GM23248 (cell line): ENCODE measurements around the gene XIRP1. TPM values are rescaled to one million over a fixed set of nuclear protein-coding genes. Genes with fewer than 3 reads are reported as not detected.

Source experiments
- DNase-seq: peaks from one replicate; pipeline ENCODE4 v3.0.0-alpha.2; 2015
- H2AFZ ChIP-seq: fragments of 200-600 bp; sonication (generic); 2 replicates; pipeline ENCODE4 v1.6.1; 2016; ENCODE audit warnings: antibody characterized with exemption
- H3F3A ChIP-seq: fragments of 200-600 bp; sonication (generic); 2 replicates; pipeline ENCODE4 v1.6.1; 2016; ENCODE audit warnings: mild to moderate bottlenecking, antibody characterized with exemption, mixed run types; ENCODE audit not compliant: insufficient read depth
- H3K27ac ChIP-seq: fragments of 200-600 bp; sonication (generic); 2 replicates; pipeline ENCODE4 v1.5.1; 2016; ENCODE audit warnings: mild to moderate bottlenecking
- H3K27me3 ChIP-seq: fragments of 200-600 bp; sonication (generic); replicated peaks from 2 replicates; pipeline ENCODE4 v1.6.1; 2016; ENCODE audit warnings: mild to moderate bottlenecking; ENCODE audit not compliant: insufficient read depth
- H3K36me3 ChIP-seq: fragments of 200-600 bp; sonication (generic); 2 replicates; pipeline ENCODE4 v1.6.1; 2016; ENCODE audit warnings: low read depth, mild to moderate bottlenecking
- H3K4me1 ChIP-seq: fragments of 200-600 bp; sonication (generic); 2 replicates; pipeline ENCODE4 v1.6.1; 2016; ENCODE audit warnings: mild to moderate bottlenecking; ENCODE audit not compliant: insufficient read depth
- H3K4me2 ChIP-seq: fragments of 200-600 bp; sonication (generic); one replicate; pipeline ENCODE4 v1.6.1; 2016; ENCODE audit warnings: mild to moderate bottlenecking; ENCODE audit not compliant: unreplicated experiment
- H3K4me3 ChIP-seq: fragments of 200-600 bp; sonication (generic); 2 replicates; pipeline ENCODE4 v1.5.1; 2016; ENCODE audit warnings: mild to moderate bottlenecking
- H3K79me2 ChIP-seq: fragments of 200-600 bp; sonication (generic); 2 replicates; pipeline ENCODE4 v1.6.1; 2016; ENCODE audit warnings: mild to moderate bottlenecking; ENCODE audit not compliant: insufficient read depth
- H3K9ac ChIP-seq: fragments of 200-600 bp; sonication (generic); 2 replicates; pipeline ENCODE4 v1.6.1; 2016; ENCODE audit warnings: mild to moderate bottlenecking
- H3K9me2 ChIP-seq: fragments of 200-600 bp; sonication (generic); 2 replicates; pipeline ENCODE4 v1.6.1; 2016; ENCODE audit warnings: mixed run types, mild to moderate bottlenecking, moderate library complexity; ENCODE audit not compliant: insufficient read depth
- H3K9me3 ChIP-seq: fragments of 200-600 bp; sonication (generic); one replicate; pipeline ENCODE4 v1.6.1; 2017; ENCODE audit warnings: low read depth
- H4K20me1 ChIP-seq: fragments of 200-600 bp; sonication (generic); 2 replicates; pipeline ENCODE4 v1.6.0; 2016; ENCODE audit not compliant: insufficient read depth
- EZH2 ChIP-seq: fragments of 200-600 bp; sonication (generic); IDR thresholded peaks from 2 replicates; pipeline ENCODE4 v1.6.1; 2018; ENCODE audit warnings: antibody characterized with exemption, mild to moderate bottlenecking; ENCODE audit not compliant: insufficient read depth, poor library complexity, severe bottlenecking
- EZH2phosphoT487 ChIP-seq: fragments of 200-600 bp; sonication (generic); IDR thresholded peaks from 2 replicates; pipeline ENCODE4 v1.6.1; 2018; ENCODE audit warnings: antibody characterized with exemption, moderate library complexity, mild to moderate bottlenecking, low read depth; ENCODE audit not compliant: insufficient read depth
- WGBS, 2 experiments: methylation state at CpG; one replicate each; pipeline ENCODE4 v1.1.6; 2015 to 2017; ENCODE audit warnings: low lambda C conversion rate in 2 of 2, low coverage in 1 of 2; ENCODE audit errors: missing lambda C conversion rate in 2 of 2; 5-methylcytosine and 5-hydroxymethylcytosine counted together
- in situ Hi-C: fragments of 300-500 bp; cut with MboI; formaldehyde crosslinking; loops from 2 replicates; pipeline ENCODE4 v1.15.0; 2020
- polyA plus RNA-seq: library from polyadenylated mRNA; unstranded; fragments of >200 nt; fragmentation: Nextera tagmentation; extraction: Ambion mirVana; gene quantifications from 2 replicates; pipeline ENCODE4 v1.2.1, GENCODE V29; 2016
- total RNA-seq: library from RNA; depleted of rRNA; stranded (reverse); fragments of >200 nt; shearing (Covaris generic); gene quantifications from 2 replicates; pipeline ENCODE4 v1.2.3, GENCODE V29; 2014

The XIRP1 gene
- total and polyA plus RNA-seq, 2 experiments from 2014 or later, result not detected

GRCh38 chr3:39211332-39212130 is 19.1 kb upstream of the XIRP1 start:
- H3K9me2 ChIP-seq, result no peaks in the 10 kb centered on the region
- in situ Hi-C loops, result loop anchor here (5.0 kb wide), 1 partner anchor 71 kb away; the partner anchor contains the start of gene CX3CR1
- no peaks in the 10 kb centered on the region for H3K4me1 ChIP-seq
- H3K9me3 ChIP-seq, result no peaks in the 10 kb centered on the region
- no peak for DNase-seq
- TF ChIP-seq EZH2phosphoT487 (no peak), EZH2 (no peak)
- no peaks in the 10 kb centered on the region for H3F3A ChIP-seq
- H3K4me3 ChIP-seq, result no peak overlapping the region
- H2AFZ ChIP-seq, result no peak overlapping the region
- H3K79me2 ChIP-seq, result no peaks in the 10 kb centered on the region
- no peak overlapping the region for H3K27ac ChIP-seq
- H3K27me3 ChIP-seq, result peaks cover 22% of the 10 kb centered on the region
- H3K9ac ChIP-seq, result no peak overlapping the region
- 45 to 52% methylated on average over 4 of the region's 4 CpGs for WGBS, 2 experiments
- H4K20me1 ChIP-seq, result no peaks in the 10 kb centered on the region
- no peaks in the 10 kb centered on the region for H3K36me3 ChIP-seq
- H3K4me2 ChIP-seq, result no peak overlapping the region

- Histone ChIP-seq H3K4me2 (no peak overlapping the region), H3K4me3 (no peak overlapping the region), H3K36me3 (no peaks in the 10 kb centered on the region), H4K20me1 (no peaks in the 10 kb centered on the region), H3K79me2 (no peaks in the 10 kb centered on the region), H3K9me2 (no peaks in the 10 kb centered on the region), H3K27me3 (peaks cover 26% of the 10 kb centered on the region), H3K9me3 (no peaks in the 10 kb centered on the region), H3K9ac (no peak overlapping the region), H3K4me1 (no peaks in the 10 kb centered on the region), H3F3A (no peaks in the 10 kb centered on the region), H2AFZ (no peak overlapping the region), H3K27ac (no peak overlapping the region)
- 67 to 78% methylated on average over 3 of the region's 3 CpGs for WGBS, 2 experiments
- in situ Hi-C loops, result loop anchor here (5.0 kb wide), 1 partner anchor 72 kb away; the partner anchor contains the start of gene CX3CR1
- DNase-seq, result no peak
- TF ChIP-seq EZH2phosphoT487 (no peak), EZH2 (no peak)
These were observed 17.7 kb upstream of the XIRP1 start for GRCh38 chr3:39210078-39210477.

GRCh38 chr3:39209329-39209970 is 17.1 kb upstream of the XIRP1 start:
- H3F3A ChIP-seq, result no peaks in the 10 kb centered on the region
- no peak overlapping the region for H3K27ac ChIP-seq
- peaks cover 26% of the 10 kb centered on the region for H3K27me3 ChIP-seq
- TF ChIP-seq EZH2 (no peak), EZH2phosphoT487 (no peak)
- H2AFZ ChIP-seq, result no peak overlapping the region
- H3K4me3 ChIP-seq, result no peak overlapping the region
- H3K4me1 ChIP-seq, result no peaks in the 10 kb centered on the region
- H3K9me3 ChIP-seq, result no peaks in the 10 kb centered on the region
- no peak overlapping the region for H3K4me2 ChIP-seq
- H3K9me2 ChIP-seq, result no peaks in the 10 kb centered on the region
- WGBS, 2 experiments, result 45 to 48% methylated on average over 1 of the region's 1 CpG
- no peaks in the 10 kb centered on the region for H4K20me1 ChIP-seq
- H3K9ac ChIP-seq, result no peak overlapping the region
- H3K79me2 ChIP-seq, result no peaks in the 10 kb centered on the region
- H3K36me3 ChIP-seq, result no peaks in the 10 kb centered on the region
- in situ Hi-C loops, result no loop called here
- DNase-seq, result no peak

GRCh38 chr3:39208463-39209055 is 16.2 kb upstream of the XIRP1 start:
- Histone ChIP-seq H3K27ac (no peak overlapping the region), H3K9ac (no peak overlapping the region), H2AFZ (peak overlapping the region; percentile 42; the same call in 1 of the 2 replicates), H3K36me3 (no peaks in the 10 kb centered on the region), H3K9me2 (no peaks in the 10 kb centered on the region), H3K4me2 (no peak overlapping the region), H3K79me2 (no peaks in the 10 kb centered on the region), H3K27me3 (peaks cover 31% of the 10 kb centered on the region), H3K4me3 (no peak overlapping the region), H3K4me1 (no peaks in the 10 kb centered on the region), H3K9me3 (no peaks in the 10 kb centered on the region), H3F3A (no peaks in the 10 kb centered on the region), H4K20me1 (no peaks in the 10 kb centered on the region)
- in situ Hi-C loops, result no loop called here
- DNase-seq, result peak; percentile 77
- 28 to 35% methylated on average over 7 of the region's 7 CpGs for WGBS, 2 experiments
- TF ChIP-seq EZH2 (no peak), EZH2phosphoT487 (no peak)
